HG03196 (cell line): ENCODE measurements around the gene DGCR6L.
"Not testable (repeated sequence)": the region's sequence is repeated elsewhere in the genome, so short reads cannot be mapped to it uniquely, and the experiment has no call there.

Experiments
- ATAC-seq: cut with Tn5 transposase; IDR thresholded peaks from one replicate; pipeline ENCODE4 v1.9.1; 2021; ENCODE audit not compliant: unreplicated experiment

DGCR6L gene

DNA sequence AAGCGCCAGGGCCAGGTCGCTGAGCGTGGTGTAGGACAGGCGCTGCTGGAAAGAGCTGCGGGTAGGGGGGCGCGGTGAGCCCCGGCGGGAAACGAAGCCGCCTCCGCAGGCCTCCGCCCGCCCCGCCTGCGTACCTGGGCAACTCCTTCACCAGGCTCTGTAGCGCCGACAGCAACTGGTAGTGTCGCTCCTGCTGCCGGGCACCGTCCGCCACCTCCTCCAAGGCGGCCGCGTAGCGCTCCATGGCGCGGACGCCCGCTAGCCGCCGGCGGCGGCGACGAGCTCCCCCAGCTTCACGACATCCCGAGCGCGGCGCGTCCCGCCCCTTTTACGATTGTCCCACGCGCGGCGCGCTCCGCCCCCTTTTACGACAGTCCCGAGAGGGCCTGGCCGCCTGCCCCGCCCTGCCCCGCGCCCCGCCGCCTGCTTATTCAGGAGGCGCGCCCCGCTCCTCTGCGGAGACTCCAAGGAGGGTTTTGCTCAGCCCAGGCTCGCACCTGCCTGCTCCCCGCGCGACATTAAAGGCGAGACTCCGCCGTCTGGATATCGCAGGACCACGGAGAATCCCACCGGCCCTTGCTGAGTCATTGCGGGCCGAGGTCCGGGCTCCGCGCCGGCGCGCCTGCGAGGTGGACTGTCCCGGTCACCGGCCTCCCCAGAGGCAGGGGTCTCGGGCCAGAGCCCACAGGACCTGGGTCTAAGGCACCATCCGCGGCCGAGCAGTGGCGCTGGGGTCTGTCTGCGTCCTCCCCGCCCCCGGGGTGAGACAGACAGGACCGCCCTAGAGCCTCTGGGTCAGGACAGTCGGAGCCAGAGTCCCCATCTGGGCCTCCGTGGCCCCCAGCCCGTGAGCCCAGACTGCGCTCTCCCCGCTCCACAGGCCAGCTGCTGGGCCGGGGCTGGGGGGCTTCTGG, at the start of gene DGCR6L:
Gene DGCR6L (minus strand): TSS at position 316 of the 914 bp plus-strand sequence. CDS start 72 bp downstream, at position 244.
- peak; percentile 67 for ATAC-seq

DNA sequence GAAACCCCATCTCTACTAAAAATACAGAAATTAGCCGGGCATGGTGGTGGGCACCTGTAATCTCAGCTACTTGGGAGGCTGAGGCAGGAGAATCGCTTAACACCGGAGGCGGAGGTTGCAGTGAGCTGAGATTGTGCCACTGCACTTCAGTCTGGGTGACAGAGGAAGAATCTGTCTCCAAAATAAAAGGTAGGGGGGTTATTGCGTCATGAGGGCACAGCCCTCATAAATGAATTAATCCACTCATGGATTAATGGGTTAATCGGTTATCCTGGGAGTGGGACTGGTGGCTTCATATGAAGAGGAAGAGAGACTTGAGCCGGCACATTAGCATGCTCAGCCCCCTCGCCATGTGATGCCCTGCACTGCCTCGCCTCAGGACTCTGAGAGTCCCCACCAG, 49.0 kb upstream of the DGCR6L start:
- ATAC-seq = not testable (repeated sequence)

- not testable (repeated sequence) for ATAC-seq
Measured at GRCh38 chr22:20366841-20367240, 47.0 kb upstream of the DGCR6L start.

DNA sequence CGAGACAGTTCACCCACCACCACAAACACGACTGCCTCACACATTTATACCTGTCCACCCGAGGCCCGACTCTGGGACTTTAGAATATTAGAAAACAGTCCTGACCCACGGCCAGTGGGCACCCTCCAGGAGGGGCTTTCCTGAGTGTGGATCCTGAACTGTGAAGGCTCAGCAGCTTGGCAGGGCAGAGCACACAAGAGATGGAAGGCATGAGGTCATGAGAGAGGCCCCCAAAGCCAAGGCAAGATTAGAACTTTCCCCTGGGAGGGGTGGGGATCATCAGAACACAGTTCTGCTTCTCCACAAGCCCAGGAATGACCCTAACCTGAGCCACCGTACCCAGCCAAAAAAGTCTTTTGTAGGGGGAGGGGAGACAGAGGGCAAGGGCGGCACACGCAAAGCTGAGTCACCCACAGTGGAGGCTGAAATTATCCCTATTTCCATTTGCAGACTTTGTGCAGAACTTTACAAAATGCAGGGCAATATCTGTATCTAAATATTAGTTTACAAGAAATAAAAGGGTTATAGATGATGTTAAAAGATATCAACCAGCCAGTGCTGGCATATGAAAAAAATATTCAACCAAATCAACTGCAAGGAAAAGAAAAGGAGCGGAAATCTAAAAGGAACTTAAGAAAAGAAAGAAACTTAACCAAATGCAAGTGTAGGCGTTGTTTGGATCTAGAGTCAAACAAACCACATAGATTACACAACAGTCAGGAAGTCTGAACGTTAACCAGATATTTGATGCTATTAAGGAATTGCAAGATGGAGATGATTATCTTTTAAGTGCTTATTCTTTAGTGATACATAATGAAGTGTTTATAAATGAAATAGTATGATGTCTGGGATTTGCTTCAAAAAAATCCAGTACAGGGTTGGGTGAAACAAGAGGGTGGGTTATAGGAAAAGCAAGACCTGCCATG, 44.7 kb upstream of the DGCR6L start:
- not testable (repeated sequence) for ATAC-seq

DNA sequence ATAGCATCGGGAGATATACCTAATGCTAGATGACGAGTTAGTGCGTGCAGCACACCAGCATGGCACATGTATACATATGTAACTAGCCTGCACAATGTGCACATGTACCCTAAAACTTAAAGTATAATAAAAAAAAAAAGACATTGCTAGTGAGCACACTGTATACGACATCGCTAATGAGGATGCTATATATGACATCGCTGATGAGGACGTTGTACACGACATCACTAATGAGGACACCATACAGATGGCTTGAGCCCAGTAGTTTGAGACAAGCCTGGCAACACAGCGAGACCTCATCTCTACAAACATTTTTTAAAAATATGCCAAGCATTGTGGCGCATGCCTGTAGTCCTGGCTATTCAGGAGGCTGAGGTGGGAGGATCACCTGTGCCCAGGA, 42.5 kb upstream of the DGCR6L start:
- ATAC-seq = not testable (repeated sequence)

DNA sequence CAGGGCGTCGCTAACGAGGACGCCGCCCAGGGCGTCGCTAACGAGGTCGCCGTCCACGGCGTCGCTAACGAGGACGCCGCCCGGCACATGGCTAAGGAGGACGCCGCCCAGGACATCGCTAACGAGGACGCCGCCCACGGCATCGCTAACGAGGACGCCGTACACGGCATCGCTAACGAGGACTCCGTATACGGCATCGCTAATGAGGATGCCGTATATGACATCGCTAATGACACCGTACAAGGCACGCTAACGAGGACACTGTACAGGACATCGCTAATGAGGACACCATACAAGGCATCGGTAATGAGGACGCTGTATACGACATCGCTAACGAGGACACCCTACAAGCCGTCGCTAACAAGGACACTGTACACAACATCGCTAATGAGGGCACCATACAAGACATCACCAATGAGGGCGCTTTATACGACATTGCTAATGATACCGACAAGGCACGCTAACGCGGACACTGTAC, 41.9 kb upstream of the DGCR6L start:
- not testable (repeated sequence) for ATAC-seq

DNA sequence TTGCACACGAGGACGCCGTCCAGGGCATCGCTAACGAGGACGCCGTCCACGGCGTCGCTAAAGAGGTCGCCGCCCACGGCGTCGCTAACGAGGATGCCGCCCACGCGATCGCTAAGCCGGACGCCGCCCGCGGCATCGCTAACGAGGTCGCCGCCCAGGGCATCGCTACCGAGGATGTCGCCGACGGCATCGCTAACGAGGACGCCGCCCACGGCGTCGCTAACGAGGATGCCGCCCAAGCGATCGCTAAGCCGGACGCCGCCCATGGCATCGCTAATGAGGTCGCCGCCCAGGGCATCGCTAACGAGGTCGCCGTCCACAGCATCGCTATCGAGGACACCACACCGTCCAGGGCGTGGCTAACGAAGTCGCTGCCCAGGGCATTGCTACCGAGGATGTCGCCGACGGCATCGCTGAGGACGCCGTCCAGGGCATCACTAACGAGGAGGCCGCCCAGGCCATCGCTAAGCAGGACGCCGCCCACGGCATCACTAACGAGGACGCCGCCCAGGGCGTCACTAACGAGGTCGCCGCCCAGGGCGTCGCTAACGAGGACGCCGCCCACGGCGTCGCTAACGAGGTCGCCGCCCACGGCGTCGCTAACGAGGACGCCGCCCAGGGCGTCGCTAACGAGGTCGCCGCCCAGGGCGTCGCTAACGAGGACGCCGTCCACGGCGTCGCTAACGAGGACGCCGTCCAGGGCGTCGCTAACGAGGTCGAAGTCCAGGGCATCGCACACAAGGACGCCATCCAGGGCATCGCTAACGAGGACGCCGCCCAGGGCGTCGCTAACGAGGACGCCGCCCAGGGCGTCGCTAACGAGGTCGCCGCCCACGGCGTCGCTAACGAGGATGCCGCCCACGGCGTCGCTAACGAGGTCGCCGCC, 41.2 kb upstream of the DGCR6L start:
- not testable (repeated sequence) for ATAC-seq

- not testable (repeated sequence) for ATAC-seq
Measured at GRCh38 chr22:20360261-20360660, 40.4 kb upstream of the DGCR6L start.

GRCh38 chr22:20358503-20359239, 38.8 kb upstream of the DGCR6L start:
- ATAC-seq = not testable (repeated sequence)

- ATAC-seq = not testable (repeated sequence)
Measured at GRCh38 chr22:20357967-20358366, 38.1 kb upstream of the DGCR6L start.

GRCh38 chr22:20356906-20357305, 37.0 kb upstream of the DGCR6L start:
- not testable (repeated sequence) for ATAC-seq

- not testable (repeated sequence) for ATAC-seq
Measured at GRCh38 chr22:20355939-20356636, 36.2 kb upstream of the DGCR6L start.

GRCh38 chr22:20354238-20354975, 34.5 kb upstream of the DGCR6L start:
- ATAC-seq = no peak

DNA sequence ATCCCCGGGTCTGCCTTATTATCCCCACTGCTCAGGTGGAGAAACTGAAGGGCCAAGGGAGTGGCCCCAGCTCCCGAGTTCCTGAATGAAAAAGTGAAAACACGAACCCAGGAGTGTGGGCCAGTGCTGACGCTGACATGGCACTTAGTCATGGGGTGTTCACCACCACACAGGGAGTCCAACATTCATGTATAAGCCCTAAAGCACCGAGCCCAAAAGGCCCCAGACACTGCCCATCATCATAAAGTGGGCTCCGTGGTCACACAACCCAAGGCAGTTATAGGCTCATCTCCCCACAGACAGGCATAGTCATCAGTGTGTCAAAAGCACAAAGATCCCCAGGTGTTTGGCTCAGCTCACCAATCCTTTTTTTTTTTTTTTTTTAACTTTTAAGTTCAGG, 32.7 kb upstream of the DGCR6L start:
- not testable (repeated sequence) for ATAC-seq

- not testable (repeated sequence) for ATAC-seq
Measured at GRCh38 chr22:20346553-20346952, 26.7 kb upstream of the DGCR6L start.

DNA sequence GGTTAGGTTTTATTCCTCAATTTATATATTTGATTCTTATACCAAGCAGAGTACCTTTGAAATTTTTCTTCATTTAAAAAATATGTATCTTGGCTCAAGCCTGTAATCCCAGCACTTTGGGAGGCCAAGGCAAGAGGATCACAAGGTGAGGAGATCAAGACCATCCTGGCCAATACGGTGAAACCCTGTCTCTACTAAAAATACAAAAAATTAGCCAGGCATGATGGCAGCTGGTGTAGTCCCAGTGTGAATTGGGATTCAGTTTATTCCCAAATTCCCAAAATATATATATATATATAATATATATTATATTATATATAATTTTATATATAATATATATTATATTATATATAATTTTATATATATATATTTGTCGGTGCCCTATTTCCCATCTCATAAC, 18.4 kb upstream of the DGCR6L start:
- not testable (repeated sequence) for ATAC-seq

GRCh38 chr22:20337807-20338206, 17.9 kb upstream of the DGCR6L start:
- ATAC-seq = not testable (repeated sequence)

GRCh38 chr22:20336561-20336960, 16.7 kb upstream of the DGCR6L start:
- ATAC-seq = not testable (repeated sequence)
